ENCODE measurements around the gene METTL8.

GRCh38 chr2:171348056-171348455, 85.7 kb downstream of the METTL8 start:
- TF ChIP-seq CTCF (IDR thresholded peaks at IDR 0.05) (no peak), ZFX (IDR thresholded peaks at IDR 0.05; ENCODE audit: borderline replicate concordance) (no peak)

All from 22Rv1 (cell line).